ENCODE data around the gene FHOD3.
"Not testable (repeated sequence)": the region's sequence is repeated elsewhere in the genome, so short reads cannot be mapped to it uniquely, and the experiment has no call there.

Gene FHOD3

DNA sequence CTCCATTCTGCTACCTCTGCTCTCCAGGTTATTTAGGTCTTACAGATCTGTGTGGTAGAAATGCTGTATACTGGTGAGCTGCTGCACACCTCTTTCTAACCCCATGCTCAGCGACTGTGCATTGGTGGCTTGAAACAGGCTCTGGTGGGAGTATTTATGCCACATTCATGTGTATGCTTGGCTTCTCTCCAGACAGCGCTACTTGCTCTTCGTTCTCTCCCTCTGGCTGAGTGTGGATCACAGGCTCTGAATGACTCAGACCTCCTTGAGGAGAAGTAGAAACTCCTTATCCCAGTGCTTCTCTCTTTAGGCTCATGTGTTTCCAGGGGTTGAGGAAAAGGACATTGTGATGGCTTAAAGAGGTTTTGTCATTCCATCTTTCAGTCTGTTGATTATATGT lies 54.9 kb downstream of the FHOD3 start:
- H3K27ac ChIP-seq, result no peak overlapping the region
- no peaks in the 10 kb centered on the region for H3K27me3 ChIP-seq (replicated peaks)
- H3K36me3 ChIP-seq (replicated peaks), result no peaks in the 10 kb centered on the region
- DNase-seq, result peak; percentile 90
- no peak overlapping the region for H3K4me3 ChIP-seq (ENCODE audit: low read depth, low read length)
- in situ Hi-C loops (cut with HindIII; ENCODE audit: low pct_ligation_motif_present, low sequenced_read_pairs), result no loop called here
- TF ChIP-seq, protein P1, sequence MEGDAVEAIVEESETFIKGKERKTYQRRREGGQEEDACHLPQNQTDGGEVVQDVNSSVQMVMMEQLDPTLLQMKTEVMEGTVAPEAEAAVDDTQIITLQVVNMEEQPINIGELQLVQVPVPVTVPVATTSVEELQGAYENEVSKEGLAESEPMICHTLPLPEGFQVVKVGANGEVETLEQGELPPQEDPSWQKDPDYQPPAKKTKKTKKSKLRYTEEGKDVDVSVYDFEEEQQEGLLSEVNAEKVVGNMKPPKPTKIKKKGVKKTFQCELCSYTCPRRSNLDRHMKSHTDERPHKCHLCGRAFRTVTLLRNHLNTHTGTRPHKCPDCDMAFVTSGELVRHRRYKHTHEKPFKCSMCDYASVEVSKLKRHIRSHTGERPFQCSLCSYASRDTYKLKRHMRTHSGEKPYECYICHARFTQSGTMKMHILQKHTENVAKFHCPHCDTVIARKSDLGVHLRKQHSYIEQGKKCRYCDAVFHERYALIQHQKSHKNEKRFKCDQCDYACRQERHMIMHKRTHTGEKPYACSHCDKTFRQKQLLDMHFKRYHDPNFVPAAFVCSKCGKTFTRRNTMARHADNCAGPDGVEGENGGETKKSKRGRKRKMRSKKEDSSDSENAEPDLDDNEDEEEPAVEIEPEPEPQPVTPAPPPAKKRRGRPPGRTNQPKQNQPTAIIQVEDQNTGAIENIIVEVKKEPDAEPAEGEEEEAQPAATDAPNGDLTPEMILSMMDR (IDR thresholded peaks at IDR 0.05; ENCODE audit: low read depth, low read length, missing control alignments), result no peak

DNA sequence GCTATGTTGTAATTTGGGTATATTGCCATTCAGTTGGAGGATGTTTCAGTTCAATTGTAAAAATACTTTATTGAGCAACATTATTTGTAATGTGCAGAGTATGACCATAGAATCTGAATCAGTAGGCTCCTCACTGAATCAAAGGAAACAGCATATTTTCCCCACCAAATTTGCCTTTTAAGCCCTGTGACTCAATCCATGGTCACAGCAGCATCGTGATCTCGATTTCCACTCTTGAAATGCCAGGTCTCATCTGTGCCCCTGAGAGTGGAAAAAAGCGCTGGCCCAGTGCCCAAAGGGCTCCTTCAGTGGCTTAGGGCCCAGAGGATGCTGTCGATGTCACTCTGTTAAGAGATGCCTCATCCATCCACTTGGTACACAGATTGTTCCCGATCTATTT lies 57.5 kb downstream of the FHOD3 start:
- TF ChIP-seq, protein P1 (IDR thresholded peaks at IDR 0.05; ENCODE audit: low read depth, low read length, missing control alignments), result no peak
- Histone ChIP-seq H3K4me3 (ENCODE audit: low read depth, low read length) (no peak overlapping the region), H3K27me3 (replicated peaks) (no peaks in the 10 kb centered on the region), H3K27ac (peak overlapping the region; percentile 38), H3K36me3 (replicated peaks) (no peaks in the 10 kb centered on the region)
- in situ Hi-C loops (cut with HindIII; ENCODE audit: low pct_ligation_motif_present, low sequenced_read_pairs), result no loop called here
- DNase-seq, result peak; percentile 21

DNA sequence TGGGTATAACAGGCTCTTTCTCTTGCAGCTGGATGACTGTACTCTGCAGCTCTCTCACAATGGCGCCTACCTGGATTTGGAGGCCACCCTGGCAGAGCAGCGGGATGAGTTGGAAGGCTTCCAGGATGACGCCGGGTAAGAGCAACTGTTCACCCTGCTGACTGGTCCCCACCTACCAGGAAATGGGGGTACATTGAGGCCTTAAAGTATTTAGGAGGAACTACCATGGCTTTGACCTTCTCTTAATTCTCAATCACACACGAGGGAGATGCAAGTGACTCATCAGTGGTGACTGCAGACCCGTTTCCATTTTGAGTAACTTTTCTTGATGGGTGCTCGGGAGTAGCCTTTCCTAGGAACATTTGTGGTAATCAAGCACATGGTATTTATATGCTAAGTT lies 58.0 kb downstream of the FHOD3 start:
- H3K27me3 ChIP-seq (replicated peaks), result no peaks in the 10 kb centered on the region
- in situ Hi-C loops (cut with HindIII; ENCODE audit: low pct_ligation_motif_present, low sequenced_read_pairs), result no loop called here
- TF ChIP-seq, protein P1 (IDR thresholded peaks at IDR 0.05; ENCODE audit: low read depth, low read length, missing control alignments), result no peak
- DNase-seq, result no peak
- no peaks in the 10 kb centered on the region for H3K36me3 ChIP-seq (replicated peaks)
- H3K27ac ChIP-seq, result peak overlapping the region; percentile 38
- no peak overlapping the region for H3K4me3 ChIP-seq (ENCODE audit: low read depth, low read length)

DNA sequence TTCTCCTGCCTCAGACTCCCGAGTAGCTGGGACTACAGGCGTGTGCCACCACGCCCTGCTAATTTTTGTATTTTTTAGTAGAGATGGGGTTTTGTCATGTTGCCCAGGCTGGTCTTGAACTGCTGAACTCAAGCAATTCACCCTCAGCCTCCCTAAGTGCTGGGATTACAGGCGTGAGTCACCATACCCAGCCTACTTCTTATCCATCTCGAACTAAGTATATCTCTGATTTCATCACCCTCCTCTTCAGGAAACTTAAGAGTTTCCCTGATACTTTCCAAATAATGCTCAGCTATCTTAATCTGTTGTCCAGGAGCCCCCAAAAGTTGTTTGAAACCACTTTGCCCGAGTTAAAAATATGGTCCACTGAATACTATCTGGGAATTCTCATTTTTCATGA lies 59.2 kb downstream of the FHOD3 start:
- H3K36me3 ChIP-seq (replicated peaks); H3K27me3 ChIP-seq (replicated peaks); H3K27ac ChIP-seq; DNase-seq; in situ Hi-C loops (cut with HindIII; ENCODE audit: low pct_ligation_motif_present, low sequenced_read_pairs); H3K4me3 ChIP-seq (ENCODE audit: low read depth, low read length): not testable (repeated sequence)

DNA sequence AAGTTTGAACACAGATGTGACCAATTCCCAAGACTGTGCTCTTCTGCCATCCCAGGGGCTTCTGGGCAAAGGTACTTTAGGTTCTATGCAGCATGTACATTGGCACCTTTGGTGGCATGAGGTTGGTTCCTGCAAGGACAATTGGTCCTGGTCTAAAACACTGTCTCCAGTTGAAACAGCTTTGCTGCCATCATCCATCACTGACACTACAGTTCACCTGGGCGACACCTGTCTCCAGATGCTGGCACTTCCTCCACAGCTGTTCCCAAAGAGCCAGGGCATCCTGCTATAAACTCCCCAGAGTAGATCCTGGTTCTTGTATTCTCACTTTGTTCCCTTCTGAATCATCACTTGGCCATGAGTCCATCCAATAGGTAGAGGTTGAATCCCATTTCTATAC lies 60.6 kb downstream of the FHOD3 start:
- TF ChIP-seq, protein P1 (IDR thresholded peaks at IDR 0.05; ENCODE audit: low read depth, low read length, missing control alignments), result no peak
- Histone ChIP-seq H3K4me3 (ENCODE audit: low read depth, low read length) (no peak overlapping the region), H3K27ac (no peak overlapping the region), H3K27me3 (replicated peaks) (no peaks in the 10 kb centered on the region), H3K36me3 (replicated peaks) (no peaks in the 10 kb centered on the region)
- in situ Hi-C loops (cut with HindIII; ENCODE audit: low pct_ligation_motif_present, low sequenced_read_pairs), result no loop called here
- DNase-seq, result no peak

DNA sequence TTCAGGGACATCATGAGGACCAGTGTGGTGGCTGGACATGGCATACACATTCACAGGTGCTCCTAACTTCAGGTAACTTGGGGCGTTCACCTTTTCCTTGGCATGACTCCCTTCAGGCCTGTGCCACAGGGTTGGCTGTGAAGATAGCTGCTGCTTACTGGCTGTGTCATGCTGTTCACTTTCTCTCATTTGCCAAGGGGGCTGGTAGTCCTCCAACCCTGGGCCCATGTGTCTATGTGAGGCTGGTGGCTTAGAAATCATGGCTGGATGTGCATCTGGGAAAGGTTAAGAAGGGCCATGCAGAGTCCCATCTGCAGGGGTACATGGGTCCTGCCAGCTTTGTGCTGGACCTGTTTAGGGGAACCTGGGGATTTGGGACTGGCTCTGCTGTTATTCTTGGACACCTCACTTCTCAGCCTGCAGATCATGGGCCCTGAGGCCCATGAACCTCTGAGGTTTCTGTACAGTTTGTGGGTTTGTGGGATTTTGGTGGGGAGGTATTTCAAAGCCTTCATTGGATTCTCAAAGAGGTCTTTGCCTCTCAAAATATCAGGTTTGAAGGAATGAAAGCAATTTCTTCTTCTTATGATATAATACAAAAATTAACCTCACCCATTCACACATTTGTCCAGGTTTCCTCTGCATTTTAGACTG lies 62.9 kb downstream of the FHOD3 start:
- H3K36me3 ChIP-seq (replicated peaks), result no peaks in the 10 kb centered on the region
- TF ChIP-seq, protein P1 (IDR thresholded peaks at IDR 0.05; ENCODE audit: low read depth, low read length, missing control alignments), result no peak

More for the DNA sequence above, 62.9 kb downstream of the FHOD3 start:
- H3K4me3 ChIP-seq (ENCODE audit: low read depth, low read length), result no peak overlapping the region
- no peak overlapping the region for H3K27ac ChIP-seq
- H3K27me3 ChIP-seq (replicated peaks), result no peaks in the 10 kb centered on the region
- in situ Hi-C loops (cut with HindIII; ENCODE audit: low pct_ligation_motif_present, low sequenced_read_pairs), result no loop called here
- no peak for DNase-seq

Data from brain microvascular endothelial cell (primary cell).